ENCODE measurements around the gene FANCC. TPM values are rescaled to one million over a fixed set of nuclear protein-coding genes. Genes with fewer than 3 reads are reported as not detected.

FANCC gene
- total RNA-seq, 1 donor from 2014 or later = 18.7 TPM

- intact Hi-C loops (cut with micrococcal nuclease) = no loop called here
- no peak overlapping the region for H3K4me3 Mint-ChIP-seq
Measured at GRCh38 chr9:95135756-95136155, 181.8 kb downstream of the FANCC start.

DNA sequence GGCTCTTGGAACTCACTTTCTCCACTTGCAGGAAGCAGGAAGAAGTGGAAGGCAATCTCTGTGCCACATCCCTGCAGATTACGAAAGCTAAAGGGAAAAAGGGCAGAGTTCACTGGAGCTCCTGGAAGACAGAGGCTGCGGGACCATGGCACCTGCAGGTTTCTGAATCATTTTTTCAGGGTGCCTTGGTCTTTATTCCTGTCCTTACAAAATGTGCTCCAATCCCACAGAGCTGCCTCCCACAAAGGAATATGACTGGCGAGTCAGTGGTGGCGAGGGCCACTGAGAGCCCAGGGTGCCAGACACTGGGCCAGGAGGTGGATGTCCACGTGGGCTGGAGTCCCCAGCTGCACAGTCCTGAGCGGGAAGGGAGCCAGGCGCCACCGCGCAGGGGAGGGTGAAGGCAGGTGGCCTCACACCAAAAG lies 183.0 kb downstream of the FANCC start:
- Mint-ChIP-seq H3K4me3 (no peak overlapping the region), H3K27ac (no peak overlapping the region), H3K27me3 (ENCODE audit: insufficient read depth) (no peaks in the 10 kb centered on the region), H3K36me3 (ENCODE audit: low read depth) (peaks cover 1% of the 10 kb centered on the region), H3K9me3 (no peaks in the 10 kb centered on the region), H3K4me1 (ENCODE audit: low read depth) (peaks cover 7% of the 10 kb centered on the region)
- DNase-seq (ENCODE audit: low spot score) = no peak
- intact Hi-C loops (cut with micrococcal nuclease) = no loop called here

More at GRCh38 chr9:95135756-95136155, 181.8 kb downstream of the FANCC start:
- DNase-seq (ENCODE audit: low spot score) = no peak
- Mint-ChIP-seq H3K4me1 (ENCODE audit: low read depth) (peaks cover 7% of the 10 kb centered on the region), H3K36me3 (ENCODE audit: low read depth) (peaks cover 1% of the 10 kb centered on the region), H3K27me3 (ENCODE audit: insufficient read depth) (no peaks in the 10 kb centered on the region), H3K9me3 (no peaks in the 10 kb centered on the region), H3K27ac (no peak overlapping the region)

GRCh38 chr9:95133325-95133705 lies 184.2 kb downstream of the FANCC start:
- no peaks in the 10 kb centered on the region for H3K9me3 Mint-ChIP-seq
- intact Hi-C loops (cut with micrococcal nuclease) = no loop called here
- H3K4me3 Mint-ChIP-seq = no peak overlapping the region
- H3K27me3 Mint-ChIP-seq (ENCODE audit: insufficient read depth) = no peaks in the 10 kb centered on the region
- peaks cover 1% of the 10 kb centered on the region for H3K36me3 Mint-ChIP-seq (ENCODE audit: low read depth)
- H3K4me1 Mint-ChIP-seq (ENCODE audit: low read depth) = peaks cover 7% of the 10 kb centered on the region
- DNase-seq (ENCODE audit: low spot score) = no peak
- no peak overlapping the region for H3K27ac Mint-ChIP-seq

DNA sequence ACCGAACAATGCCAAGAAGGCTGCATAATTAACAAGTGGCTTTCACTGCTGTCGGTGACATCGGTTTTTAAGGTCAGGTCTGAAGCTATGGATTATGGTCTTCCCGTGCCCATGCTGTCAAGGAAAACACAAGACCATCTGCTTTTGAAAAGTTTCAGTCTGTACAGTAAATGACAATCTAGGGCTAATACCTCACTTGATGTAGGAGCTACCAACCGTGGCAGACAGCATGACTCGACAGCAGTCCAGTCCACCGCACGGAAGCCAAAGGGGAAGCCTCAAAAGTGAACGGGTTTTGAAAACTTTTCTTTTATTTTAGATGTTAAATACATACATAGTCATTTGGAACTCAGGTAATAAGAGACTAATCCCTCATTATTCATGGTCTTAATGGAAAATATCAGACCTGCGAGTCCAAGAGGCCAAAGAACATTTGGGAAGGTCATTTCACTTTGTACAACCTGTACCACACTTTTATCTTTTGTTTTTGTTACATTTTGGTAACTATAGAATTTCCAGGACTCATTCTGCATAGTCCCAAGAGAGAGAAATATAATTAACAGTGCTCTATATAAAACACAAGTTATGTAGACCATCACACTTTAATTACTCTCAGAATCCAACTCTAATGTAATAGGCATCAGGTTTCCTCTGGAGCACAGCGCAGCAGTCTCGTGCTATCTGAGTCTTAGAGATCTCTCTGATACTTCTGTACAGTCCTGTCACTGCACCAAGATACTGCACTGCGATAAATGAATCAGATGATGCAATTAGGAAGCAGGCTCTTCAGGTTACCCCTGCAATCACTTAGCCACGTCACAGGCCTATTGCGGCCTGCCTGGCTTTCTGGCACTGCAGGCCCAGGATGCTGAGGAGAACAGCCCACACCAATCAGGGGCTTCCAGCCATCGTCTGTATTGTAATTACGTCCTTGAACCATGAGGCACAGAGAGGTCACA lies 184.9 kb downstream of the FANCC start:
- DNase-seq (ENCODE audit: low spot score) = no peak
- peaks cover 1% of the 10 kb centered on the region for H3K36me3 Mint-ChIP-seq (ENCODE audit: low read depth)
- no peaks in the 10 kb centered on the region for H3K9me3 Mint-ChIP-seq
- no peak overlapping the region for H3K27ac Mint-ChIP-seq
- no peaks in the 10 kb centered on the region for H3K27me3 Mint-ChIP-seq (ENCODE audit: insufficient read depth)
- peaks cover 7% of the 10 kb centered on the region for H3K4me1 Mint-ChIP-seq (ENCODE audit: low read depth)
- H3K4me3 Mint-ChIP-seq = no peak overlapping the region
- intact Hi-C loops (cut with micrococcal nuclease) = no loop called here

DNA sequence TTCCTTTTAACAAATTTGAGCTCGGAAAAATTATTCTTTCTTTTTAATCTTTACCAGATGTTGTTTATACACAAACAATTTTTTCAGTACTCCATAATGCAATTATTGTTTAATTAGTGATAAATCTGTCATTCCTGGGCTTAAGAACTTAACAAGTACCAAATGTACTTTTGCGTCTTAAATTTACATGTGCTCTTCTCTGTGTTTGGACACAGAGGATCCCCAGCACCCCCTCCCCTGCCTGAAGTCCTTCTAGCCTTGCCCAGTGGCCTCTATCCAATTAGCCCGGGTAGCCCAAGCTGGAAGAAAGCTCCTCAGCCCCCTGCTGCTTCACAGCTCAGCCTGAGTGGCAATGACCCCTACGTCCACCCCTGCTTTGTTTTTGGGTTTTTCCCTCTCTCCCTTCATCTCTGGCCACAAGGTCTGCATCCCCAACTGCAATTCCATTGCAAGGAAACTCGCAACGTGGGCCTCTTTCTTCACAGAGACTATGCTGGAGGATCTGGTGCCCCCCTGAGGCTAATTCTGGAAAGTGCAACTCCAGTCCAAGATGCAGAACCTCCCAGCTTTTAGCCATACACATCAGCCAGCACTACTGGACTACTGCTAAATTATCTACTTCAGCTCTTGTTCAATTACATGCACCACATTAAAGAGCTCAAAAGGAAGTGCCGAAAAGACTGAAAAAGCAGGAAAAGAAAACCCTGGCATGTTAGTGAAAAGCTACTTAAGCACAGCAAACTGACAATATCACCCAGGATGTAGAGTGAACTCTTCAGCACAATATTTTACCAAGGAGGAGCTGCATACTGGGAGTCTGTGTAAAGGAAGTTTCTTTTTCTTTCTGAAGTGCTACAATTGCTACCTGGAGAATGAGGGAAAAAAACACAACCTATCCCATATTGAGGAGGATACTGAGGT lies 186.2 kb downstream of the FANCC start:
- intact Hi-C loops (cut with micrococcal nuclease) = loop anchor here (1.0 kb wide), 4 partner anchors 137 to 1087 kb away; no protein-coding TSS in a partner anchor

DNA sequence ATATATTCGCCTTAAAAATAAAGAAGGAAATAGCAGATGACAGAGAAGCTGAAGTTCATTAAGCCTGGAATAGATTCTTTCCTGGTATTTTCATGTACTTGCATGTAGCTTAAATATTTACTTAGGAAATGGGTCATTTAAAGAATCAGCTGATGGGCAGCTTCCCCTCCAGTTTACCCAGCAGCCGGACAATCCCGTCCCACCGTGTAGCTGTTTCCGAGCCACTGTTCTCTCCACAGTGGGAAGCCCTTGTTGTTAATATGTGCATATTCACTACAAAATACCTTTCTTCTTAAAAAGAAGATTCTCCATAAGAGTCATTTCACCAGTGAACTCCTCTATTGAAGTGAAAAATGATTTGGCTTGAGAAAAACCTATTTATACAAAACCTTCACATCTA lies 187.0 kb downstream of the FANCC start:
- H3K4me3 Mint-ChIP-seq = no peak overlapping the region
- H3K27ac Mint-ChIP-seq = no peak overlapping the region
- peaks cover 7% of the 10 kb centered on the region for H3K4me1 Mint-ChIP-seq (ENCODE audit: low read depth)
- intact Hi-C loops (cut with micrococcal nuclease) = no loop called here
- no peaks in the 10 kb centered on the region for H3K27me3 Mint-ChIP-seq (ENCODE audit: insufficient read depth)
- DNase-seq (ENCODE audit: low spot score) = no peak
- H3K9me3 Mint-ChIP-seq = no peaks in the 10 kb centered on the region
- peaks cover 1% of the 10 kb centered on the region for H3K36me3 Mint-ChIP-seq (ENCODE audit: low read depth)

More for the DNA sequence above, 186.2 kb downstream of the FANCC start:
- Mint-ChIP-seq H3K27me3 (ENCODE audit: insufficient read depth) (no peaks in the 10 kb centered on the region), H3K36me3 (ENCODE audit: low read depth) (peaks cover 1% of the 10 kb centered on the region), H3K4me1 (ENCODE audit: low read depth) (peaks cover 7% of the 10 kb centered on the region), H3K4me3 (no peak overlapping the region), H3K27ac (no peak overlapping the region), H3K9me3 (no peaks in the 10 kb centered on the region)
- DNase-seq (ENCODE audit: low spot score) = peak; percentile 26

DNA sequence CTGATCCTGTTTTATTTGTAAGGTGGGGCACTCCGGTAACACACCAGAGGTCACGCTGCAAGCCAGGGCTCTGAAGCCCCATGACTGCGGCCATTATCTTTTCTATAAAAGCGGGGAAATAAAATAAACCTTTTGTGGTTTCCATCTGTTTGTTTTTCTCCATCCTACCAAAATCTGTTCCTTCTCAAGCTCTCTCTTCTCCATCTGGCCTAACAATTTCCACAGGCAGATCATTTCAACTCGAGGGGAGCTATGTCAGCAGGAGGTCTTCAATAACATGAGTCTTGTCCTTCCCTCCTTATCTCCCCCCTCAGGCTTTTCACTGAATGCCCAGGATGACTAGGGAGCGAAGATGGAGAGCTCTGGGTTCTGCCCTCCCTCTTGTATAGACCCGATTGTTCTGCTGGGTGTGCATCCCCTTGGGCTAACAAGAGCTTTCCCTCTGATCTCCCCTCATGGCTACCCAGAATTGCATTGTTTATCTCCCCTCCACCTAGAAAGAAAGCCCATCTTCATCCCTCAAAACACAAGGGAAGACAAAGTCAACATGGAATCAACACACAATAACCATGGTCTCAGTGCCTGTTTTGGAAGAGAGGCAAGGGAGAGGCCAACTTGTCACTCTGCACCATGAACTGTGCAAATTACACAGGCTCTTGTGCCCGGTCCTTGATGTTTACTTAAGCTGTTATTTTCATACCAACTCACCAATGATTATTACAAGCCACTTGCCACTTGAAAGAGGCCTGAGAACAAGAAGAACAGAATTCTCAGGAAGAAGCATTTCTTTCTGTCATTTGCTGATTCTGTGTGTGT lies 187.8 kb downstream of the FANCC start:
- no peak for DNase-seq (ENCODE audit: low spot score)

GRCh38 chr9:95128177-95128524 lies 189.4 kb downstream of the FANCC start:
- Mint-ChIP-seq H3K36me3 (ENCODE audit: low read depth) (peaks cover 5% of the 10 kb centered on the region), H3K9me3 (no peaks in the 10 kb centered on the region), H3K4me1 (ENCODE audit: low read depth) (peaks cover 7% of the 10 kb centered on the region), H3K27me3 (ENCODE audit: insufficient read depth) (no peaks in the 10 kb centered on the region), H3K27ac (no peak overlapping the region), H3K4me3 (no peak overlapping the region)
- no peak for DNase-seq (ENCODE audit: low spot score)
- intact Hi-C loops (cut with micrococcal nuclease) = loop anchor here (5.0 kb wide), 1 partner anchor 266 kb away; no protein-coding TSS in a partner anchor

More for the DNA sequence above, 187.8 kb downstream of the FANCC start:
- no peaks in the 10 kb centered on the region for H3K9me3 Mint-ChIP-seq
- H3K4me1 Mint-ChIP-seq (ENCODE audit: low read depth) = peaks cover 7% of the 10 kb centered on the region
- H3K36me3 Mint-ChIP-seq (ENCODE audit: low read depth) = peaks cover 1% of the 10 kb centered on the region
- no peak overlapping the region for H3K27ac Mint-ChIP-seq
- no peaks in the 10 kb centered on the region for H3K27me3 Mint-ChIP-seq (ENCODE audit: insufficient read depth)
- no peak overlapping the region for H3K4me3 Mint-ChIP-seq
- intact Hi-C loops (cut with micrococcal nuclease) = loop anchor here (5.0 kb wide), 1 partner anchor 267 kb away; no protein-coding TSS in a partner anchor

DNA sequence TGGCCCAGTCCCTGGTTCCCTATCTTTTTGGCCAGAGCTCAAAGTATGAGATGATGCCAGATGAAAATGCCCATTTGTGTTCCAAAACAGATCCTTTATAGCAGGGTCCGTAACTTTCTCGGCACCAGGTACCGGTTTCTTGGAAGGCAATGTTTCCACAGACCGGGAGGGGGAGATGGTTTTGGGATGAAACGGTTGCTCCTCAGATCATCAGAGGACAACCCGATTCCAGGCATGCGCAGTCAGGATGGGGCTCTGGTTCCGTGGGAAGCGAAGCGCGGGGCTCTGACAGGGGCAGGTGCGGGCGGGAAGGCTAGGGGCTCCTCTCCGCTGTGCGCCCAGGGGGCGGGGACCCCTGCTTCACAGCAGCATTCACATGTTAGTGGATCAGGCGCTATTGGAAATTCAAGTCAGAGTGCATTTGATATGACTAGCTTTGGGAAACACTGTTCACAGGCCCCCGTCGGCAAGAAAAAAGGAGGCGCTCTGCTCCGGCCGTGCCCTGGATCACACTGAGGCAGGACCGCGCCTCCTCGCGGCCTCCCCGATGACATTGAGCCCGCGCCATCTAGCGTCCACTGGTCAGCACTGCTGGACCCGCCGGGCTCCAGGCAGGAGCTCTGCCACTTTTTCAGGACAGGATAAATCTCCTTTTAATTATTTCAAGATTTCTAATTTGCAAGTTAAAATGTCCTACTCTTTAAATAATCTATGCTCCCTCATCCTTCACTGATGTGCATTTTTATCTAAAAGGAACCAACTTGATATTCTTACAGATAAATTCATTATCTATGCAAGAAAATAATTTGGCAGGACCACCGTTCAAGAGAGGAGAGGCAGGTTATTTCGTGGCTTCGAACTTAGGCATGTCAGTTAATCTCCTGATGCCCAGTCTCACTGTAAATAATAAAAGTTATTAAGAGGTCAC lies 190.0 kb downstream of the FANCC start:
- peaks cover 5% of the 10 kb centered on the region for H3K36me3 Mint-ChIP-seq (ENCODE audit: low read depth)
- H3K9me3 Mint-ChIP-seq = no peaks in the 10 kb centered on the region
- H3K27me3 Mint-ChIP-seq (ENCODE audit: insufficient read depth) = no peaks in the 10 kb centered on the region
- no peak overlapping the region for H3K27ac Mint-ChIP-seq
- H3K4me1 Mint-ChIP-seq (ENCODE audit: low read depth) = peaks cover 7% of the 10 kb centered on the region
- intact Hi-C loops (cut with micrococcal nuclease) = loop anchor here (1.0 to 5.0 kb wide), 5 partner anchors 265 to 458 kb away; no protein-coding TSS in a partner anchor
- no peak overlapping the region for H3K4me3 Mint-ChIP-seq
- DNase-seq (ENCODE audit: low spot score) = peak; percentile 56

DNA sequence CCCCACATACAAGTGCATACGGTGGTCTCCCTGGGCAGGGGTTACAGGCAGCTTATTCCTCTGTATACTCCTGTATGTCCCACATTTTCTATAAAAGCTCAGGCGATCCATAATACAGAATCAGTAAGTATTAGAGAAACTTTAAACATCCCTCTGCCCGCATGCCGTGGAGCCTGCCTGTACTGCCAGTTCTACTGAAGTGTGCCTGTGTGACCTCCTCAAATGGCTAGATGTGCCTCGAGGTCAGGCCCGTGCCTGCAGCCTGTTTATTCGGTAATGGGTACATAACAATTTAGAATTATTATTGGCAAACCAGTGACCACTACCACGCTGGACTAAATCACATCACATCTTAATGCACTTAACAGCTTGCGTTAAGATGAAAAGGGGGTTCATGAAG lies 190.8 kb downstream of the FANCC start:
- no peak overlapping the region for H3K4me3 Mint-ChIP-seq
- DNase-seq (ENCODE audit: low spot score) = no peak
- H3K4me1 Mint-ChIP-seq (ENCODE audit: low read depth) = peaks cover 7% of the 10 kb centered on the region
- no peaks in the 10 kb centered on the region for H3K27me3 Mint-ChIP-seq (ENCODE audit: insufficient read depth)
- H3K36me3 Mint-ChIP-seq (ENCODE audit: low read depth) = peaks cover 5% of the 10 kb centered on the region
- H3K27ac Mint-ChIP-seq = no peak overlapping the region
- no peaks in the 10 kb centered on the region for H3K9me3 Mint-ChIP-seq
- intact Hi-C loops (cut with micrococcal nuclease) = loop anchor here (1.0 to 5.0 kb wide), 5 partner anchors 264 to 457 kb away; no protein-coding TSS in a partner anchor

GRCh38 chr9:95125652-95126051 lies 191.9 kb downstream of the FANCC start:
- Mint-ChIP-seq H3K9me3 (no peaks in the 10 kb centered on the region), H3K27me3 (ENCODE audit: insufficient read depth) (no peaks in the 10 kb centered on the region), H3K27ac (no peak overlapping the region), H3K4me1 (ENCODE audit: low read depth) (no peaks in the 10 kb centered on the region), H3K4me3 (no peak overlapping the region), H3K36me3 (ENCODE audit: low read depth) (peaks cover 7% of the 10 kb centered on the region)
- intact Hi-C loops (cut with micrococcal nuclease) = loop anchor here (5.0 kb wide), 1 partner anchor 263 kb away; no protein-coding TSS in a partner anchor
- DNase-seq (ENCODE audit: low spot score) = no peak
